ENCODE data around the gene FASN.

FASN gene

DNA sequence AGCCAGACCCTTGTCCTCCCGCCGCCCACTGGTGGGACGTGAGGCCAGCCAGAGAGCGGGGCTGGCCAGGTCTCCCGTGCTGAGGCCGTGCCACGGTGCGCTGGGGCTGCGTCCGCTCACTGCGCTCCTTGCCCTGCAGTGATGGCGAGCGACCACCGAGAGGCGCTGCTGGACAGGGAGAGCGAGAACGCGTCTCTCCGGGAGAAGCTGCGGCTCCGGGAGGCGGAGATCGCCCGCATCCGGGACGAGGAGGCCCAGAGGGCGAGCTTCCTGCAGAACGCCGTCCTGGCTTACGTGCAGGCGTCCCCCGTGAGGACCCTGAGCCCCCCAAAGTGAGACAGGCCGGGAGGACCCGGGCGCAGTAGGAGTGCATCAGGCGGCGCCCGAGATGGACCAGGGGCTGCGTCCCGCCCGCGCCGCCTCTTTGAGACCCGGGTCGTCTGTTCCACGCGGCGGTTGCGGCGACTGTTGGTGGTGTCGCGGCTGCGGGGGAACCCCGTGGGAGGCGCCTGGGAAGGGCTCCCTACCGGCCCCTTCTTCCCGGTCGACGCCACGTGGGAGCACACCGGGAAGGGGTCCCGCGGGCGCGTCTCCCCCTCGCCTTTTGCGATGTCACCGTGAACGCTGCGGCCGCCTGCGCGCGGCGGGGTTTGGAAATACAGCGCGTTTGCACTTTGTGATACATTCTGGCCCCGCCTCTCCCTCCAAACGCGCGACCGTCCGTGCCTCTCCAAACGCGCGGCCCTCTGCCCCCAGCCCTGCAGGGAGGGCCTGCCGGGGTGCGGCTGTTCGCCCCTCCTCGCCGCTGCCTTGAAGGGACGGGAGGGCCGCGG is 67.3 kb downstream of the FASN start:
- TF ChIP-seq, protein P1, sequence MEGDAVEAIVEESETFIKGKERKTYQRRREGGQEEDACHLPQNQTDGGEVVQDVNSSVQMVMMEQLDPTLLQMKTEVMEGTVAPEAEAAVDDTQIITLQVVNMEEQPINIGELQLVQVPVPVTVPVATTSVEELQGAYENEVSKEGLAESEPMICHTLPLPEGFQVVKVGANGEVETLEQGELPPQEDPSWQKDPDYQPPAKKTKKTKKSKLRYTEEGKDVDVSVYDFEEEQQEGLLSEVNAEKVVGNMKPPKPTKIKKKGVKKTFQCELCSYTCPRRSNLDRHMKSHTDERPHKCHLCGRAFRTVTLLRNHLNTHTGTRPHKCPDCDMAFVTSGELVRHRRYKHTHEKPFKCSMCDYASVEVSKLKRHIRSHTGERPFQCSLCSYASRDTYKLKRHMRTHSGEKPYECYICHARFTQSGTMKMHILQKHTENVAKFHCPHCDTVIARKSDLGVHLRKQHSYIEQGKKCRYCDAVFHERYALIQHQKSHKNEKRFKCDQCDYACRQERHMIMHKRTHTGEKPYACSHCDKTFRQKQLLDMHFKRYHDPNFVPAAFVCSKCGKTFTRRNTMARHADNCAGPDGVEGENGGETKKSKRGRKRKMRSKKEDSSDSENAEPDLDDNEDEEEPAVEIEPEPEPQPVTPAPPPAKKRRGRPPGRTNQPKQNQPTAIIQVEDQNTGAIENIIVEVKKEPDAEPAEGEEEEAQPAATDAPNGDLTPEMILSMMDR (conservative IDR thresholded peaks at IDR 0.05; ENCODE audit: low read depth, low read length): peak; percentile 73
- H3K9ac ChIP-seq: peak overlapping the region; percentile 55; the same call in 1 of the 2 replicates
- peak overlapping the region; percentile 60 for H3K4me2 ChIP-seq
- H3K27ac ChIP-seq: peak overlapping the region; percentile 59
- H3K4me3 ChIP-seq (IDR thresholded peaks at IDR 0.05; ENCODE audit: insufficient read depth, low read depth, low read length): no peak overlapping the region
- H3K27me3 ChIP-seq (ENCODE audit: insufficient read depth, low read depth): no peaks in the 10 kb centered on the region
- H2AFZ ChIP-seq (ENCODE audit: low read depth): peak overlapping the region; percentile 75
- no peaks in the 10 kb centered on the region for H3K79me2 ChIP-seq (ENCODE audit: insufficient read depth, low read depth)
- H4K20me1 ChIP-seq (ENCODE audit: insufficient read depth): no peaks in the 10 kb centered on the region
- H3K4me1 ChIP-seq (ENCODE audit: low read depth, poor library complexity, severe bottlenecking): peaks cover 6% of the 10 kb centered on the region
- no peaks in the 10 kb centered on the region for H3K36me3 ChIP-seq (ENCODE audit: insufficient read depth)

DNA sequence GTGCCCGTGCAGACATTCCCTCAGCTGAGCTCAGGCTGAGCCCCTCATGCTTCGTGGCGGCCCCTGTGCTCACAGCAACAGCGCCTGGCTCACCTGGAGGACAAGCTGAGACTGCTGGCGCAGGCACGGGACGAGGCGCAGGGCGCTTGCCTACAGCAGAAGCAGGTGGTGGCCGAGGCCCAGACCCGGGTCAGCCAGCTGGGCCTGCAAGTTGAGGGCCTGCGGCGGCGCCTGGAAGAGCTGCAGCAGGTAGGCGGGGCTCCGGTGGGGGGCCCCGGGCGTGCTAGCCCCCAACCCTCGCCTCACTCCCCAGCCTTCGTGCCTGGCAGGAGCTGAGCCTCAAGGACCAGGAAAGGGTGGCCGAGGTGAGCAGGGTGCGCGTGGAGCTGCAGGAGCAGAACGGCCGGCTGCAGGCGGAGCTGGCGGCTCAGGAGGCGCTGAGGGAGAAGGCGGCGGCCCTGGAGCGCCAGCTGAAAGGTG is 68.0 kb downstream of the FASN start:
- TF ChIP-seq, protein P1 (conservative IDR thresholded peaks at IDR 0.05; ENCODE audit: low read depth, low read length): no peak
- peaks cover 6% of the 10 kb centered on the region for H3K4me1 ChIP-seq (ENCODE audit: low read depth, poor library complexity, severe bottlenecking)
- H3K4me2 ChIP-seq: peak overlapping the region; percentile 60
- no peak overlapping the region for H3K27ac ChIP-seq
- no peak overlapping the region for H3K4me3 ChIP-seq (IDR thresholded peaks at IDR 0.05; ENCODE audit: insufficient read depth, low read depth, low read length)
- no peaks in the 10 kb centered on the region for H4K20me1 ChIP-seq (ENCODE audit: insufficient read depth)
- H3K27me3 ChIP-seq (ENCODE audit: insufficient read depth, low read depth): no peaks in the 10 kb centered on the region
- no peak overlapping the region for H2AFZ ChIP-seq (ENCODE audit: low read depth)
- H3K36me3 ChIP-seq (ENCODE audit: insufficient read depth): no peaks in the 10 kb centered on the region
- no peaks in the 10 kb centered on the region for H3K79me2 ChIP-seq (ENCODE audit: insufficient read depth, low read depth)
- H3K9ac ChIP-seq: peak overlapping the region; percentile 55; the same call in 1 of the 2 replicates

DNA sequence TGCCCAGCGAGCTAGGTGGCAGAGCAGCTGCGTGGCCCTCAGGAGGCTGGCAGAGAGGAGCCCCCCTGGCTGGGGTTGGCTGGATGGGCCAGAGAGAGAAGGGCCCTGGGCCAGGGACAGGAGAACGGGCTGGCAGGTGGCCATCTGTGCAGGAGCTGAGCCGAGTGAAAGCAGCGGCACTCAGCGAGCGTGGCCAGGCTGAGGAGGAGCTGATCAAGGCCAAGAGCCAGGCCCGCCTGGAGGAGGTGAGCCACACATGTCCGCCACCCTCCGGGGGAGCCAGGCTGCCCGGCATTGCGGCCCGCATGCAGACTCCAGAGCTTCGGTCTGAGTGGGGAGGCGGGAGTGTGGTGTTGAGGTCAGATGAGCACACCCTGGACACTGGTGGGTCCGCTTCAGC is 68.6 kb downstream of the FASN start:
- H3K79me2 ChIP-seq (ENCODE audit: insufficient read depth, low read depth): no peaks in the 10 kb centered on the region
- H3K36me3 ChIP-seq (ENCODE audit: insufficient read depth): no peaks in the 10 kb centered on the region
- no peaks in the 10 kb centered on the region for H3K27me3 ChIP-seq (ENCODE audit: insufficient read depth, low read depth)
- H3K4me1 ChIP-seq (ENCODE audit: low read depth, poor library complexity, severe bottlenecking): peaks cover 8% of the 10 kb centered on the region
- no peak overlapping the region for H3K4me3 ChIP-seq (IDR thresholded peaks at IDR 0.05; ENCODE audit: insufficient read depth, low read depth, low read length)
- H3K9ac ChIP-seq: no peak overlapping the region
- no peak overlapping the region for H3K27ac ChIP-seq
- H4K20me1 ChIP-seq (ENCODE audit: insufficient read depth): no peaks in the 10 kb centered on the region
- TF ChIP-seq, protein P1 (conservative IDR thresholded peaks at IDR 0.05; ENCODE audit: low read depth, low read length): no peak
- no peak overlapping the region for H3K4me2 ChIP-seq
- H2AFZ ChIP-seq (ENCODE audit: low read depth): no peak overlapping the region

DNA sequence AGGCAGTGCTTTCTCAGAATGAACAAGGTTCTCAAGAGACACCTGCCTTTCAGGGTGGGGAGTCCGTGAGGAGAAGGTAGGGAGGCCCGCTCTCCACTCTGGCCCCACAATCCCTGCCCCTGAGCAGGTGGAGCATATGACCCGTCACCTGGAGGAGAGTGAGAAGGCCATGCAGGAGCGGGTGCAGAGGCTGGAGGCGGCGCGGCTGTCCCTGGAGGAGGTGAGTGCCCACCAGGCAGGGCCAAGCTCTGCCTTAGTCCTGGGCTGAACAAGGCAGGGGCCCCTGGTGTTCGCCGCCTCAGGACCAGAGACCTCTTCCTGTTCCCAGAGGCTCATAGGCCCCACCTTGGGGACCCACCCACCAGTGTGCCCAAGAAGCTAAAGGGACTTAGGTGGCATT is 69.1 kb downstream of the FASN start:
- Histone ChIP-seq H3K9ac (no peak overlapping the region), H3K4me1 (ENCODE audit: low read depth, poor library complexity, severe bottlenecking) (peaks cover 12% of the 10 kb centered on the region), H3K27ac (no peak overlapping the region), H3K27me3 (ENCODE audit: insufficient read depth, low read depth) (no peaks in the 10 kb centered on the region), H3K36me3 (ENCODE audit: insufficient read depth) (no peaks in the 10 kb centered on the region), H3K79me2 (ENCODE audit: insufficient read depth, low read depth) (no peaks in the 10 kb centered on the region), H3K4me3 (IDR thresholded peaks at IDR 0.05; ENCODE audit: insufficient read depth, low read depth, low read length) (no peak overlapping the region), H2AFZ (ENCODE audit: low read depth) (no peak overlapping the region), H3K4me2 (no peak overlapping the region), H4K20me1 (ENCODE audit: insufficient read depth) (no peaks in the 10 kb centered on the region)
- TF ChIP-seq, protein P1 (conservative IDR thresholded peaks at IDR 0.05; ENCODE audit: low read depth, low read length): no peak

Measured in KMS-11 (cell line).